Right kidney (tissue), 9 donors: ENCODE results near the gene FOXD4L6.
"Not testable (repeated sequence)": the region's sequence is repeated elsewhere in the genome, so short reads cannot be mapped to it uniquely, and the experiment has no call there.

Experiments used
- DNase-seq: peaks from one replicate; pipeline ENCODE4 v3.0.0-alpha.2; 2016
- long read RNA-seq, 8 donors: transcript quantifications; one replicate each; lab custom pipeline, GENCODE V29; 2026

FOXD4L6 gene
- long read RNA-seq, donor 1: 0 reads
- long read RNA-seq, donor 2: 0 reads
- long read RNA-seq, donor 3: 0 reads
- long read RNA-seq, donor 4, partial matches to known transcripts: 0 of 1 reads
- long read RNA-seq, donor 4, other reads (novel, unspliced or antisense): 0 of 1 reads
- long read RNA-seq, donor 5: 0 reads
- long read RNA-seq, donor 6: 0 reads
- long read RNA-seq, donor 7: 0 reads
- long read RNA-seq, donor 8, partial matches to known transcripts: 0 of 1 reads
- long read RNA-seq, donor 8, other reads (novel, unspliced or antisense): 0 of 1 reads

DNA sequence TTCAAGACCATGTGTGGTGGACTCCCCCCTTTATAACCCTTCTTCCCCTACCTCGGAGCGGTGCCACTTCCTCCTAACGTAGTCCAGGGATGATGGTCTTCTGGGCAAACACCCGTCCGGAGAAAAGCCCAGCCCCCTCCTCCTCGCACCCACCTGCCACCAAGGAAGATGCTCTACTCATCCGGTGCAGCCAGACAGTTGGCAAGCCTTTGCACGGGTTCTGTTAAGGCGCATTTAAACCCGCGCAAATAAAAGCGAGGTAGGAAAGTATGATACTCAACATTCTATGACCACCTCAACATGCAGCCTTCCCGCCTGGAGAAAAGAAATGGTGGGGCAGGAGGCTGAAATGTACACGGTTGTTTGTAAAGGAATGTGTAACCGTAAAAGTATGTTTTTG is at the start of gene FOXD4L6:
TSS of gene FOXD4L6 (minus strand) at position 101 of the 400 bp plus-strand sequence. CDS start 298 bp downstream, outside the sequence.
- not testable (repeated sequence) for DNase-seq

DNA sequence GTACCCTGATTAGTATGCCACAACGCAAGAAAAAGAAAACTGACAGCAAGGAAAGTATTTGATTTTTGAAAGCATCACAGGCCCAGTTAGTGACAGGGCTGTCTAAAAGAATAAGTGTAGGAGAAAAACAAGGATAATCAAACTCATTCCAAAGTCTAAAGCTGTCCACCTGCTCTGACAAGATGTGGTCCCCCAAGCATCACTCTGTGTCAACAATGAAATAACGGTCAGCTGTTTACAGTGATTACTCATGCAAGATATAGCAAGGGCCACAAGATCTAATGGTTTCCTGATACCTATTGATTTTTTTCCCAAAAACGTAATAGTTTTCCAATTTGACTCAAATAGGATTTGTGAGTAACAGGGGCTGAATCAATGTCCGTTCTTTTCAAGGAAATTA is 46.5 kb upstream of the FOXD4L6 start:
- not testable (repeated sequence) for DNase-seq

DNA sequence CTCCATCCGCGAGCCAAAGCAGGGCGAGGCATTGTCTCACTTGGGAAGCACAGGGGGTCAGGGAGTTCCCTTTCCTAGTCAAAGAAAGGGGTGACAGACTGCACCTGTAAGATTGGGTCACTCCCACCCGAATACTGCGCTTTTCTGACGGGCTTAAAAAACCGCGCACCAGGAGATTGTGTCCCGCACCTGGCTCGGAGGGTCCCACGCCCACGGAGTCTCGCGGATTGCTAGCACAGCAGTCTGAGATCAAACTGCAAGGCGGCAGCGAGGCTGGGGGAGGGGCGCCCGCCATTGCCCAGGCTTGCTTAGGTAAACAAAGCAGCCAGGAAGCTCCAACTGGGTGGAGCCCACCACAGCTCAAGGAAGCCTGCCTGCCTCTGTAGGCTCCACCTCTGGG is 21.6 kb upstream of the FOXD4L6 start:
- DNase-seq: not testable (repeated sequence)

DNA sequence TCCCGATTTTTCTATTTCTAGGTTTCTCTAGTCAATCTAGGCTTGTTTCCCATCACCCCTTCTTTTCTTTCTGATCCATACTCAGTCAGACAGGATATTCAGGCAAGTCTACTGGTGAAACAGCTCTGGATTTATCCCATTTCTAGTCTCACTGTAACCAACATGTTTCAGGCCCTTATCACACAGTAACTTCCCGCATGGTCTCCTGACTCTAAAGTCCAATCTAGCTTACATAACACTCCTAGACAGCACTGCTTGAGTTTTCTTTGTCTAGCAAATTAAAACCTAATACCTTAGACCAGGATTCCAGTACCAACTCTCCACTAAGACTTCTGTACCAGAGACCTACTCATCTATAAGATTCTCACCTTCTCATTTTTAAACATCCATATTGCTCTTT is 13.4 kb upstream of the FOXD4L6 start:
- not testable (repeated sequence) for DNase-seq

DNA sequence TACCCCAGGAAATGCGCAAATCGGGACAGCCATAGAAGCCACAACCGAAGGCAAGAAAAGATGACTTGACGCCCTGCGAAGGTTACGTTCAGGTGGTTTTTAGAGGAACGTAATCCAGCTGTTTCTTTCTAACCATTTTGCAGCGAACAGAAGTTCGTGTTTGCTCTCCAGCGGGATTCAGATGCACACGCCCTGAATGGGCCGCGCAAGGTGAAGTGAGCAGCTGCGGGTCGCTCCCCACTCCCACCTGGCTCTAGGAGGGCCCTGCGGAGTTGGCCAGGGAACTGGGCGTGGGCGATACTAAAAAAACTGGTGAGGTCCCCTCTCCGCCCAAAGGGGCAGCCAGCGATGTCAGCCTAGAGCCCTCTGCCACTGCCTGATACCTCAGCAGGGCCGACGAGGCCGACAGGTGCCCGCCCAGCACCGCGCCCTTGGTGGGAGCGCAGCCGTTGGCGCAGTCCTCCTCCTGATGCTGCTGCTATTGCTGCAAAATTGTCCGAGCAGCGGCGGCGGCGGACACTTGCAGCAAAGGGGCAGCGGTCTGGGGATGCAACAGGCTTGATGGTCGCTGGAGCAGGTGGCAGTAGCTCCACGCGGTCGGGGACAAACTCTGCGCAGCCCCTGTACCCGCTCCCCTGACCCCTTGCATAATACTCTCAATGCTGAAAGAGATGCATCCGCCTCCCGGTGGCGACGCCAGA is 1.6 kb downstream of the FOXD4L6 start:
- not testable (repeated sequence) for DNase-seq

DNA sequence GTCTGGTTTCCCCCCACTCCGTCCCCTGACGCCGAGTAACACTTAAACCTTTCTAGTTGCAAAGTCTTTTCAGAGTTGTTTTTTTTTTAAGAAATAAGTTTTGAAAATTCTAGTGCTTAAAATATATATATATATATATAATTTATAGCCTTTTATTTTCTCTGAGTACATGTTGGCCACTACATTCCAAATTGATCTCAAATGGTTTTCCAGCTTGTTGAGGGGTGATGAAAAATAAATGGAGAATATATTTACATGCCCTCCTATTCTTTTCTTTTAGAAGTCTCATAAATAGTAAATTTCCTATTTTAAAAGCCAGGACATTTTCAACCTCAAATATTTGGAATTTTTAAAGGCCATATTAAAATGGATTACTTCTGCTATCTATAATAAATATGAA is 2.5 kb downstream of the FOXD4L6 start:
- not testable (repeated sequence) for DNase-seq

DNA sequence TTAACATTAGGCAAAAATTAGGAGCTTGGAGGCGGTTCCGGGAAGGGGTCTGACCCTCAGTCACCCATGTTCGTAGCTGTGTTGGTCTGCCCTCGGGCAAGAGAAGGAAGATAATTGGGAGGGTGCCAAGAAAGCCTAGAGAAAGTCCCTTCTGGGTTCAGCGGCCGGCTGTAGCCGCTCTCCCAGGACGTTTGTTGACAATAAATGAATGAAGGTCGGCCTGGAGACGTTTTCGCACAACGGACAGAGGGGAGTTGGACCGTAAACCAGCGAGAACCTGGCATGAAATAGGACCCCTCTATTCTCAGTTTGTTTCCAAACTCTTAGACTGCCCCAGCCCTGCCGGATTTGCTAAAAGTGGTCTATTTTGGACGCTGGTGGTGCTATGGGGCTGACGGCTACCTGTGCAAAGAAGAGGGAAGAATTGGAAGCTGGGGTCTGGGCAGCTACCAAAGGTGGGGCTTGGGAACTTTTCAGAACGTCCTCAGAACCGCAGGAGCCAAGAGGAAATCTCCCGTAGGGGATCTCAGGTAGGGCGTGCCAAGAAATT is 3.3 kb downstream of the FOXD4L6 start:
- not testable (repeated sequence) for DNase-seq

DNA sequence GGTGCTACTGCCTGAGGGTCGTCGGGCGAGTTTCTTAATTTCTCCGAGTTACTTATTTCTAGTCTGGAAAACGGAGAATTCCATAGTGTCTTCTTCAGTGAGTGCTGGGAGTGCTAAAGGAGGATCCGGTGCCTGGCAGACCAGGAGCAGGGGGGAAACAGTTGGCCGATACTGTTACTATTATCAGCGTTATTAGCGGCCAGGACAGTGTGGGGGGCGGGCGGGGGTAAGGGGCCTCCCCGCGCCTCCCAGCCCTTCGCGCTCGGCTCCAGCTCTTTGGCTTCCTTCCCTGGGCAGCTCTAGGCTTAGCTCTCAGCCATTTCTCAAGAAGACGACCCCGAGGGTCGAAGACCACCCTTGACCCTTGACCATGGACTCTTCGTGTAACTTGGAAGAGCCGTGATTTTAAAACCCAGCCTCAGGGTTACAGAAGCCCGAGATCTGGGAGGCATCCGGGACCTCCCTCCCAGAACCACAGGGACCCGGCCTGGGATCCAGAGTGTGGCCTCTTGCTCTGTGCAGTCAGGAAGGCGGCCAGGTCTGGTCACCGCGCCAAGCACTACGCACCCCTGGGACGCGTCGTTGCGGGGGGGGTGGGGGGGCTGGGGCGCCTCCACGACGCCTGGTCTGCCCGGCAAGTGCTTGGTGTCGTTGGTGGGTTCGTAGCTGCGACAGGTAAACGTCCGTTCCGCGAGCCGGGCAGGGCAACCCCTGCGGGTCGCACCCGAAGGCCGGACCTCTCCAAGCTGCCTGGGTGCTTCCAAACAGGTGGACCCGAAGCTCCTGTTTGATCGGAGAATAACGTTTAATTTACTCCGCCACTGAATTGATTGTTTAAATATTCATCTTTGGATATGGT is 4.0 kb downstream of the FOXD4L6 start:
- peak; percentile 1 for DNase-seq

DNA sequence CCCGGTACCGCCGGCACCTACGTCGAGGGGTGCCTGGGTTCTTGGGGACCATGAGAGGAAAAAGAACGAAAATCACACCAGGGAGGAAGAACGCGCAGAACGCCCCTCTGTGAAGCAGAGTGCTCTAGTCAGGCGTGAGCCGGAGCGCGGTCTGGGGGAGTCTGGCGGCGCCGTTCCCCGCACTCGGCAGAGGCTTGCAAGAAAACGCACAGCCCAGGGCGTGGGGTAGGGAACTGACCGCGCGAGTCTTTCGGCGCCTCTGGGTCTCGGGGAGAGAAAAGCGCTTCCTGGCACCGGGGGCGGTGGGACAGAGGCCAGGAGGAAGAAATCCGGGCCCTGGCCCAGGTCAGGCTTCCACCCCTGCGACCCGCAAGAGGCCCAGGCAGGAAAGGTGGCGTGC is 4.7 kb downstream of the FOXD4L6 start:
- DNase-seq: not testable (repeated sequence)

DNA sequence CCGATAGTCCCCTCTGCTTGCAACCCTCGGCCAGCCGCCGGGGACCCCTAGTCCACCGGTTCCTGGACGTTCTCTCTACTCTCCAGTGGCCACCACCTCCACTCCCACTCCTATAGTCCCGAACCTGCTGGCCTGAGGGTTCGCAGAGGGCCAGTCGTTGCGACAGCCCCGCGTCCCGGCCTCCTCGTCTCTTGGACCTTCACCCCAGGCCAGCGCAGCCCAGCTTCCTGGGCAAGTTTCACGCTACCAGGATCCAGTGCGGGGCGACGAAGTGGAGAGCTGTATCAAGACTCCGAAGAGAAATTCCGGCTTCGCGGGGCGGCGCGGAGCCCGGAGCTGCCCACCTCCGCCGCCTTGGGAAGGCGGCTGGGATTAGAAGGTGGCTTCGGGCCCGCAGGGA is 5.1 kb downstream of the FOXD4L6 start:
- DNase-seq: not testable (repeated sequence)

DNA sequence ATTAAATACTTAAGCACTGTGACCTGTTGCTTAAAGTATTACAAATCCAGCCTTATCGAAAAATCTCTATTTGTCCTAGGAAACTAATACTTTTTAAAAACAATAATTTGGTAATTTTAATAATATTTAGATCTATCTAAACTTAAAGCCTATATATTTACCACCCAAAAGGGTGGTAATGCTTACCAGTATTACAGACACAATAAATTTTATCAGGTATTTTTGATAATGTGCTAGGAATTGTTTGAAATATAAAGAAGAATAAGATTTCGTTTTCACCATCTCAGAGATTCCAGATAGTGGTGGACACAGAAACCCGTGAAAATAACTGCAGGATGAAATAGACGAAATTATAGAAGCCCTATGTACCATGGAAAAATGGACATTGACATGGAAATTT is 7.8 kb downstream of the FOXD4L6 start:
- DNase-seq: not testable (repeated sequence)

DNA sequence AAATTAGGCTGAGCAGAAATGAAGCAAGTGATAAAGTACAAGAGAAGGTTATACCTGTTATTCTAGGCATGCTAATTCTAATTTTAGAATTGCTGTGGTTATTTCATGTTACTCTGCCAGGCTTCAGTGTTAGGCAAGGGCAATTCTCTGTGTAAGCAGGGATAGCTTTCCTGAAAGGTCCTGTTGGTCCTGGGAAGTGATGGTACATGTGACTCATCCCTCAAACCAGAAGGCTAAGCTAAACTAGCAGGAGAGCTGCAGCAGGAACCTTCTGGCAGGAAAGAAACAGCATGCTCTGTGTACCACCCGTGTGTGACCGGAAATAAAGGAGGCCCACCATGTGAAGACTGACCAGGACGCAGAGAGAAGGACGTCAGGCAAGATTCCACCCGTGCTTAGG is 8.8 kb downstream of the FOXD4L6 start:
- DNase-seq: not testable (repeated sequence)

DNA sequence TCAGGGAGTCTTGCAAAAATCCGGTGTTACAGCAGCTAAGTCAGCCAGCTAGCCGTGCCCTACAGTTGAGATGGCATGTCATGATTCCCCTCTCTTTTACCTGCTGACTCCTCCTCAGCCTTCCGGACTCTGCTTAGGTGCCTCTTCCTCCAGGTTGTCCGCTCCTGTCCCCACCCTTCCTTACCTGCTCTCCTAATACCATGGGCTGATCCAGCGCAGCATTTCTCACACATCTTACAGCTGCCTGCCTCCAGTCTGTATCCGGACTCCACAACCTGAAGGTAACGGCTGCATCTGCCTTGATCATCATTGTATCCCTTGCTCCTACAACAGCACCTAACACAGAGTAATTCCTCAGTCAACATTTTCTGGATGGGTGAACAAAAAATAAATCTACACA is 9.2 kb downstream of the FOXD4L6 start:
- not testable (repeated sequence) for DNase-seq

DNA sequence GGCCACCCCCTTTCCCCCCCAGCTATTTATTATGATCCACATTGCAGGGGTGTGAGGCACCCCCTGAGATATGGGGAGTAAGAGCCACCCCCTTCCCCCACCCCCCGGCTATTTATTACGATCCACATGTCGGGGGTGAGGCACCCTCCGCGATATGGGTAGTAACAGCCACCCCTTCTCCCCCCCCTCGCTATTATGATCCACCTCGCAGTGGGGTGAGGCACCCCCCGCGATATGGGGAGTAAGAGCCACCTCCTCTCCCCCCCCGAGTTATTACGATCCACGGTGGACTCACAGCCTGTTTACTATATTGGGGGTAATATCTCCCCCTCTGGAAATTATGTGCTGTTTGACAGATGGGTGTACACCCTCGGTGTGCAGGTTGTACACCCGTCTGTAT is 15.1 kb downstream of the FOXD4L6 start:
- DNase-seq: not testable (repeated sequence)

DNA sequence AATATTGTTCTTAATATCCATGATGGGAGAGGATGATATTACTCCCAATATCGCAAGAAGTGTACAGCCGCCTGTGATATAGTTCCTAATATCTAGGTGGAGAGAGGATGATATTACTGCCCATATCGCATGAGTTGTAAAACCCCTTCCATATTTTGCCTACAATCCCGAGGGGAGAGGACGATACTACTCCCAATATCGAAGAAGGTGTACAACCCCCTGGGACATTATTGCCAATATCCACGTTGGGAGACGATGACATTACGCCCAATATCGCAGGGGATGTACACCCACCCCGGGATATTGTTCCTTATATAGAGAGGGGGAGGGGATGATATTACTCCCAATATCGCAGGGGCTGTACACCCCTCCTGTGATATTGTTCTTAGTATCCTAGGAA is 17.1 kb downstream of the FOXD4L6 start:
- DNase-seq: not testable (repeated sequence)

DNA sequence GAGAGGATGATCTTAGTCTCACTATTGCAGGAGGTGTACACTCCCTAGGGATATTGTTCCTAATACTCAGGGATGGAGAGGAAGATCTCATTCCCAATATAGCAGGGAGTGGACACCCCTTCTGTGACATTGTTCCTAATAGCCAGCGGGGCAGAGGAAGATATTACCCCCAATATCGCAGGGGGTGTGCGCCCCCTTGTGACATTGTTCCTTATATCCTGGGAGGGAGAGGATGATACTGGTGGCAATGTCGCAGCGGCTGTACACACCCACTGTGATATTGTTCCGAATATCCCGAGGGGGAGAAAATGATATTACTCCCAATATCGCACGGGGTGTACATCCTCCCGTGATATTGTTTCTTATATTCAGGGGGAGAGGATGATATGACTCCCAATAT is 17.6 kb downstream of the FOXD4L6 start:
- not testable (repeated sequence) for DNase-seq

DNA sequence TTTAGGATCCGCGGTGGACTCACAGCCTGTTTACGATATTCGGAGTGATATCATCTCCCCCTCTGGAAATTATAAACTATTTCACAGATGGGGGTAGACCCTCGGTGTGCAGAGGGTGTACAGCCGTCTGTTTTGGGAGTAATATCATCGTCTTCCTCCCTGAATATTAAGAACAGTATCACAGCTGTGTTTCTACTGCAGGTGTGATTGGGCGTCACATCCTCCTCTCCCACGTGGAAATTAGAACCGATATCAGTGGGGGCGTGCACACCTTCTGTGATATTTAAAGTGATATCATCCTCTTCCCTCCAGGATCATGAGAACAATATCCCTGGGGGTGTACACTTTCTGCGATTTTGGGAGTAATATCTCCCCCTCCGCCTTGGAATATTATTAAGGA is 19.2 kb downstream of the FOXD4L6 start:
- not testable (repeated sequence) for DNase-seq

DNA sequence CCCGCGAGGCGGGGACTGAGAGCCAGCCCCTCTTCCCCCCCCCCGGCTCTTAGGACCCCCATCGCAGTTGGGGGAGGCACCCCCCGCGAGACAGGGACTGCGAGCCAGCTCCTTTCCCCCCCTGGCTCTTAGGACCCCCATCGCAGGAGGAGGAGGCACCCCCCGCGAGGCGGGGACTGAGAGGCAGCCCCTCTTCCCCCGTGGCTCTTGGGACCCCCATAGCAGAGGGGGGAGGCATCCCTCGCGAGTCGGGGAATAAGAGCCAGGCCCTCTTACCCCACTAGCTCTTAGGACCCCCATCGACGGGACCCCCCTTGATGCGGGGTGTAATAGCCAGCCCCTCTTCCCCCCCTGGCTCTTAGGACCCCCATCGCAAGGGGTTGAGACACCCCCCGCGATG is 19.7 kb downstream of the FOXD4L6 start:
- DNase-seq: not testable (repeated sequence)

DNA sequence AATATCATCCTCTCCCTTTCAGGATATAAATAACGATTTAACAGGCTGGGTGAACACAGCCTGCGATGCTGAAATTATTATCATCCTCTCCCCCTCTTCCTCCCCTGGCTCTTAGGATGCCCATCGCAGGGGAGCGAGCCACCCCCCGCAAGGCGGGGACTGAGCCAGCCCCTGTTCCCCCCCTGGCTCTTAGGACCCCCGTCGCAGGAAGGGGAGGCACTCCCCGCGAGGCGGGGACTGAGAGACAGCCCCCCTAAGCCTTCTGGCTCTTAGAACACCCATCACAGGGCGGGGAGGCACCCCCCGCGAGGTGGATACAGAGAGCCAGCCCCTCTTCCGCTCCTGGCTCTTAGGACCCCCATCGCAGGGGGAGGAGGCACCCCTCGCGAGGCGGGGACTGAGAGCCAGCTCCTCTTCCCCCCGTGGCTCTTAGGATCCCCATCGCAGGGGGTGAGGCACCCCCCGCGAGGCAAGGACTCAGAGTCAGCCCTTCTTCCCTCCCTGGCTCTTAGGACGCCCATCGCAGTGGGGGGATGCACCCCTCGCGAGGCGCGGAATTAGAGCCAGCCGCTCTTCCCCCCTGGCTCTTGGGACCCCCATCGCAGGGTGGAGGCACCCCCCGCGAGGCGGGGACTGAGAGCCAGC is 21.9 kb downstream of the FOXD4L6 start:
- DNase-seq: not testable (repeated sequence)

DNA sequence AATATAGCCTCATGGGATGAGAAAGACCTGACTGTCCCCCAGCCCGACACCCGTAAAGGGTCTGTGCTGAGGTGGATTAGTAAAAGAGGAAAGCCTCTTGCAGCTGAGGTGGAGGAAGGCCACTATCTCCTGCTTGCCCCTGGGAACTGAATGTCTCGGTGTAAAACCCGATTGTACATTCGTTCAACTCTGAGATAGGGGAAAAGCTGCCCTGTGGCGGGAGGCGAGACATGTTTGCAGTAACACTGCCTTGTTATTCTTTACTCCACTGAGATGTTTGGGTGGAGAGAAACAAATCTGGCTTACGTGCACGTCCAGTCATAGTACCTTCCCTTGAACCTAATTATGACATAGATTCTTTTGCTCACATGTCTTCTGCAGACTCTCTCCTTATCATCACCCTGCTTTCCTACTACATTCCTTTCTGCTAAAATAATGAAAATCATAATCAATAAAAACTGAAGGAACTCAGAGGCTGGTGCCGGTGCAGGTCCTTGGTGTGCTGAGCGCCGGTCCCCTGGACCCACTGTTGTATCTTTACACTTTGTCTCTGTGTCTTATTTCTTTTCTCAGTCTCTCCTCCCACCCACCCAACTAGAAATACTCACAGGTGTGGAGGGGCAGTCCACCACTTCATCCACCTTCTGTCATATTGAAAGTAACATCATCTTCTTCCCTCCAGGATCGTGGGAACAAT is 22.8 kb downstream of the FOXD4L6 start:
- DNase-seq: not testable (repeated sequence)

DNA sequence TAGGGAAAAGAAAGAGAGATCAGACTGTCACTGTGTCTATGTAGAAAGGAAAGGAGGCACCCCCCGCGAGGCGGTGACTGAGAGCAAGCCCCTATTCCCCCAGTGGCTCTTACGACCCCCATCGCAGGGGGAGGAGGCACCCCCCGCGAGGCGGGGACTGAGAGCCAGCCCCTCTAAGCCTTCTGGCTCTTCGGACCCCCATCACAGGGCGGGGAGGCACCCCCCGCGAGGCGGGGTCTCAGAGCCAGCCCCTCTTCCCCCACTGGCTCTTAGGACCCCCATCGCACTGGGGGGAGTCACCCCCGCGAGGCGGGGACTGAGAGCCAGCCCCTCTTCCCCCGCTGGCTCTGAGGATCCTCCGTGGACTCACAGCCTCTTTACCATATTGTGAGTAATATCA is 23.9 kb downstream of the FOXD4L6 start:
- DNase-seq: not testable (repeated sequence)
